DLD1 (cell line): ENCODE measurements around the gene MLYCD.
"Not testable (repeated sequence)": the region's sequence is repeated elsewhere in the genome, so short reads cannot be mapped to it uniquely, and the experiment has no call there.

ENCODE experiments used
- in situ Hi-C: cut with HindIII; loops from 2 replicates; pipeline ENCODE4 v1.10.0; 2017; ENCODE audit warnings: low sequenced_read_pairs

The MLYCD gene

DNA sequence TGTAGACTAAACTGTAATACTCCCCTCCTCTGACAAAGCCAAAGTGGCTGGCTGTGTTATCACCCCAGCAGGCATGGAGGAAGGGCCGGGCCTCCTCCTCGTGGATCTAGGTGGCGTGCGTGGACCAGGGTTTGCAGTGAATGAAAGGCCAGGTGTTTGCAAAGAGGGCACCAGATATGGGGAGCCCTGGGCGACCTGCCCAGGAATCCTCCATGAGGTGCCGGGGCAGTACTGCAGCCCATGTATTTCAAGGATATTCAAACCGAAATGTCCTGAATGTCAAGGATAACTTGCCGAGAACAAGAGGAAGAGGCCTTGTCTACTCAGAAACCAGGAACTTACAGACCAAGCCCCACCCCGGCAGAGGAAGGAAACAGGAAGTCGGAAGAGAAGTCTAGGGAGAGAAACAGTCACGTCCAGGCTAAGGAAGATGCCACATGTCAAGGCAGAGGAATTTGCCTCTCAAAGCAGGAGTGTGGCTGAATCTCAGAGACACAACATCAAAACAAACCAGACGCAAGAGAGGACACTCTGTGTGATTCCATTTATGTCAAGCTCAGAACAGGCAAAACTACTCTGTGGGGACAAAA is 40.4 kb downstream of the MLYCD start:
- in situ Hi-C loops: no loop called here

DNA sequence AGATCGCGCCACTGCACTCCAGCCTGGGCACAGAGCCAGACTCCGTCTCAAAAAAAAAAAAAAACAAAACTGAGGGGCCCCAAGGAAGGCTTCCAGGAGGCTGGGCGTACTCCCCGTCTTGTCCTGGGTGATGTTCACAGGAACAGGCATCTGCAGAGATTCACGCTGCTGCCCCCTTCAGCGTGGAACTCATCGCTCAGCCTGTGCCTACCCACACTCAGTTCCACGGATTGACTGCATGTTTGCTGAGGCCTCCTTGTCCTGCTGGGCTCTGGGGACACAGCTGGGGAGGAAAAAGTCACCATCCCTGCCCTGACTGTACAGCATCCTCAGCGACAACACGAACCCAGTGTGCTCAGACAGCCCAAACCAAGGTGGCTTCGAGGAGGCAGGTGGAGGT is 41.2 kb downstream of the MLYCD start:
- in situ Hi-C loops: no loop called here

DNA sequence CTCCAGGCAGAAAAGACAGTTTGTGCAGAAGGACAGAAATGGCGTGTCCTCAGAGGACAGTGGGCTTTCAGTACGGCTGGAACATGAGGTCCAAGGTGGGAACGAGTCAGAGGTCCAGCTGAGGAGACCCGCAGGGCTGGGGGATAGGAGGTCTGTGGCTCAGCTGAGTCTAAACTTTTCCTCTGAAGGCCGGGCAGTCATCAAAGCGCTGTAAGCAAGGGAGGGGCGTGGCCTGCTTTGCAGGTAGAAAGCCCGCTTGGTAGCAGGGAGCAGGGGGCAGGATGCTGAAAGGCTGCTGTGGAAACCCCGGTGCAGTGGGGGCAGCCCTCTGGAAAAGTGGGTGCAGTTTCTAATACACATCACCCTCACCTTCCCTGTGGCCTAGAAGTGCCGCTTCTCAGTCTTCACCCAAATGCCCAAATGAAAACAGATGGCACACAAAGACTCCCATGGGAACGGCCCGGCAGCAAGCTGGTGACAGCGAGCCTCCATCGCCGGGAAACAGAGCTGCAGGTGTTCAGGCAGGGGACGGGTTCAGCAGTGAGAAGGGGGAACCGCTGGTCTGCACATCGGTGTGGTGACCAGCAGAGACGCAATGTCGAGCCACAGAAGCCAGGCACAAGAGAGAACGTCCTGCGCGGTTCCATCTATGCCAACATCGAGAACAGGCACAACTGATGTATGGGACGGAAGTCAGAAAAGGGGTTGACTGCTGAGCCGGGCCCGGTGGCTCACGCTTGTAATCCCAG is 41.9 kb downstream of the MLYCD start:
- in situ Hi-C loops: no loop called here

DNA sequence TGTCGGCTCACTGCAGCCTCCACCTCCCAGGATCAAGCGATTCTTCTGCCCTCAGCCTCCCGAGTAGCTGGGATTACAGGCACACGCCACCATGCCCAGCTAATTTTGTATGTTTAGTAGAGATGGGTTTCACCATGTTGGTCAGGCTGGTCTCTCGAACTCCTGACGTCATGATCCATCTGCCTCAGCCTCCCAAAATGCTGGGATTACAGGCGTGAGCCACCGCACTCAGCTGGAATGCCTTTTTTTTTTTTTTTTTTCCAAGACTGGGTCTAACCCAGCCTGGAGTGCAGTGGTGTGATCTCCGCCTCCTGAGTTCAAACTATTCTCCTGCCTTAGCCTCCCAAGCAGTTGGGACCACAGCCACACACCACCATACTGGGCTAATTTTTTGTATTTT is 42.6 kb downstream of the MLYCD start:
- in situ Hi-C loops: not testable (repeated sequence)

DNA sequence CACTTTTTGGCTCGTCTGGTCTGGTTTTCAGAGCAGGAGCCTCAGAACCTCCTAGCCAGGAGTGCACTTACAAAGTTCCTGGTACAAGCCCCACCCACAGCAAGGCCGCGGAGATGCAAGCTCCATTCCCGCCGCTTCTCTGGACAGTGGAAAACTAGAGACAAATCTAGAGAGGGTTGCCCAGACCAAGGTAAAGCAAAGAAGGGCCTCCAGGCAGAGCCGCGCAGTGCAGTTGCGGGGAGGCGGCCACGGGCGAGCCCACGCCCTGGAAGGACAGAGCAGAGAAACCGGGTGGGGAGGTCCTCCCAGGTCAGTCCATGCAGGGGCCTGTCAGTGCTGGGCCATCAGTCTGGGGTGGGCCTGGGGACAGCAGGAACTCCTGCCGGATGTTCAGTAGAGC is 43.2 kb downstream of the MLYCD start:
- in situ Hi-C loops: no loop called here

DNA sequence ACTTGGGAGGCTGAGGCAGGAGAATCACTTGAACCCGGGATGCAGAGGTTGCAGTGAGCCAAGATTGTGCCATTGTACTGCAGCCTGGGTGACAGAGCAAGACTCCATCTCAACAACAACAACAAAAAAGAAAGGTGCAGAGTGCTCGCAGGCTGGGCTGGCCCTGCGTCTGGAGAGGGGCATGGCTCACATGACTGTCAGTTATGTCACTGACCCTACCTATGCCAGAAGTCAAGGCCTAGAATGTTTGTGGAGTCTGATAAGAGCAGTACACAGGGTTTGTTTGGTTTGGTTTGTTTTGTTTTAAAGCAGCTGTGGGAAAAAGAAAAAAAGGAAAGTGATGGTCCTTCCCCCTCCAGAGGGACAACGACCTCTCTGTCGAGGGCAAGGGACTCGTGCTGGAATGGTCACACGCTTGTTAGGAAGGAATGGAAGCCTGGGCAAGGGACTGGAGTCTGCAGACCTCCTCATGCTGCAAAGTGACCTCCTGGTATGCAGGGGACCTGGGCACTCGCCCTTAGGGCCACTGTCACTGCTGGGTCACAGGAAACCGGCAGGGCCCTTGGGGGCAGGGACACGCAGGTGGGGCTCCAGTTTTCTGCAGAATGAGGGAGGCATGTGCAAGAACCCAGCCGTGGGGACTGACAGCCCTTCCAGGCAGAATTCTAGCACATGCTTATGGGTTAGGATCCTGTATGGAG is 44.0 kb downstream of the MLYCD start:
- in situ Hi-C loops: no loop called here

DNA sequence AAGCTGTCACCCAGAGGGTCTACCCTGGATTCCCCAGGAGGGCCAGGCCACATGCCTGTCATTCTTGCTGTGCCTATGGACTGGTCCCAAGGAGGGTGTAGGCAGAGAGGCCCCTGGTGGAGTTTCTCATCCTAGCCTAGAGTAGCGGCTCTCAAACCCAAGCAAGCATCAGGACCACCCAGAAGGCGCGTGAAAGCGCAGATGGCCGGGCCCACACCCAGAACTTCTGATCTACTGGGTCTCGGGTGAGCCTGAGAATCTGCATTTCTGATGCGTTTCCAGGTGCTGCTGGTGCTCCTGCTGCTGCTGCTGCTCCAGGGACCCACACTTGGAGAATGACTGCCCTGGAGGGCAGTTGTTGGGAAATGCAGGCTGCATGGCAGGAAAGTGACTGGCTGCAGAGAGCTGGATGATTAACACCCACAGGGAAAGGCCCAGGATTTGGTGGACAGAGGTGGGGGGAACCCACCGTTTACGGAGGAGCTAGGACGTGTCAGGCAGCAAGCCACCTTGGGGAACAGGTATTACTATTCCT is 44.7 kb downstream of the MLYCD start:
- in situ Hi-C loops: no loop called here

DNA sequence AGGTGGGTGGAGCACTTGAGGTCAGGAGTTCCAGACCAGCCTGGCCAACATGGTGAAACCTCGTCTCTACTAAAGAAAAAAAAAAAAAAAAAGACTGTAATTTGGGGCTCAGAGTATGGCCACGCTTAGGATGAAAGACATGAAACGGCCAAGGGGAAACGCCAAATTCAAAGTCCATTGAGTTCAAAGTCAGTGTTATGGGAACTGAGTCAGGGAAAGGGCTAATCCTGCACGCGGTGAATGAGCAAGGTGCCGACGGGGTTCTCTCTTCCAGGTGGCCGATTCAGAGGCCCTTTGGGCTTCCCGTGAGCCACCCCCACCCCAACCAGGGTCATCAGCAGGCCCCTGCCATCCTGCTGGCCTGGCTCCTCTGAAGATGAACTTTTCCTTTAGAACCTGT is 46.7 kb downstream of the MLYCD start:
- in situ Hi-C loops: no loop called here

DNA sequence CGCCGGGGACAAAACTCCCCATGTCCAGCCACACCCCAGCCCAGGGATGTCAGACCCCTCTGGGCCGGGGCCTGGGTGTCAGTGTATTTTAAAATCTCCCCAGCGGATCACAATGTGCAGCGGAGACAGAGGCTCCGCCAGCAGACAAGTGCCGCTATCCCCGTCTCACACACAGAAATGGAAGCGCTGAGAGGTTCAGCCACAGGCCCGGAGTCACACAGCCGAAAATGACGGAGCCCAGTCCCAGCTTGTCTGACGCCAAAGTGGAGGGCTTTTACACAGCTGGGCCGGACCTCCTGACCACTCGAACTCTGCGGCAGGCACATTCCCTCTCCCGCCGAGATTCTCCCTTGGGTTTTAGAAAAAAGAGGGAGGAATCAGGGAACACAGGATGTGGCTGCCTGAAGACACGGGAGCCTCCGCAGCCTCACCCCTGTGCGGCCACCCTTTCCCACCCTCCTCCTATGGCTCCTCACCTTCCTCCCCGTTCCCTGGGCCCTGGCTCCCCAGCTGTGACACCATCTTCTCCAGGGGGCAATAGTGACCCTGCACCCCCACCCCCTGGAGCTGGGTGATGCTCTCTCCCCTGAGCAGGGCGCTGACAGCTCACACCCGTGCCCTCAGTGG is 47.4 kb downstream of the MLYCD start:
- in situ Hi-C loops: no loop called here

DNA sequence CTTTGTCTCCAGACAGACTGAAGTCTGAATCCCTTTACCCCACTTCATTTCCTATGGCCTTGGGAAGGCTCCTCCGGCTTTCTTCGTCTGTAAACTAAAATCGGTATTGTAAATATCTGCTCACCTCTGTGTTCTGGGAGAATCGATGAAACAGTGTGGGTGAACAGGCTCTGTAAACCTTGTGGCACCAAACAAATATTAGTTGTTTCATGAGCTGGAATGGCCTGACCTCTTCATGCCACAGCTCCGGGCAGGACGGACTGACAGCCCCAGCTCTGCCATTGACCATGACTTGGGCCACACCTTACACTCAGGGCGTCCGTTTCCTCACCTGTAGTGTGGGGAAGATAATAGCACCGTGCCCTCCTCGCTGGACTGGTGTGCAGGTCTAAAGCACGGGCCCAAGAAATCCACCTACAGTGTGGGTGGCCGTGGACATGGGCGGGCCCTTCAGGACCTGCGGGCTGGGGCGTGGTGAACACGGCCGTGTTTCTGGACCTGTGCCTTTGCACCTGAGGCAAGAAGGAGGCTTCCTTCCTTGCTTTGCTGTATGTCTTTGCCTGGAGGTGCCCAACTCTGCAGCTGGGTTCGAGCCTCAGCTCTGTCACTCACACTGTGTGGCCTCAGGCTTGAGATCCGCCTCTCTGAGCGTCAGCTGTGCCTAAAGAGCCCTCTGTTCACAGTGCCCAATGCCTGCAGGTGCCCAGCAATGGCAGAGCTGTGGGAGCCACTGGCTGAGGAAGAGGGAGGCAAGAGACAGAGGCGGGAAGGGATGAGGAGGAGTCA is 48.1 kb downstream of the MLYCD start:
- in situ Hi-C loops: no loop called here

DNA sequence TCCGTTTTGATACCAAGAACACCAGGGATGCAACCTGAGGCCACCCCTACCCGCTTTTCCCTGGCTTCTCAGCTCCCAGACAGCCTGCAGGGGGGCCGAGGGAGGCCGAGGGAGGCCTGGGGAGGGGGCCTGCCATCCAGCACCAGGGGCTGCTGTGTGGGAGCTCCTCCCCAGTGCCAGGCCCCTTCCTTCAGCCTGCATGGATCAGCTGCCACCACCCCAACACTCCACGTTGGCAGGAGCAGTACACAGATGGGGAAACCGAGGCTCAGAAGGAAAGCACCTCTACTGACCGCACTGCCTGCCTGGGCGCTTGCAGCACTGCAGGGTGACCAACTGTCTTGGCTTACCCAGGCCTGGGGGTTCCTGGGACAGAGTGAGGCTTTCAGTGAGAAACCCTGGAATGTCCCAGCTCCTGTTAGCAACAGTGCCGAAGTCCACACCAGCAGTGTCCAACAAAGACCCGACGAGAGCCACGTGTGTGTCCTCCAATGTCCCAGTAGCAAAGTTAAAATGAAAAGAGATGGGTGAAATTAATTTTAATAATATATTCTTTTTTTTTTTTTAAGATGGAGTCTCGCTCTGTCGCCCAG is 48.8 kb downstream of the MLYCD start:
- in situ Hi-C loops: no loop called here

DNA sequence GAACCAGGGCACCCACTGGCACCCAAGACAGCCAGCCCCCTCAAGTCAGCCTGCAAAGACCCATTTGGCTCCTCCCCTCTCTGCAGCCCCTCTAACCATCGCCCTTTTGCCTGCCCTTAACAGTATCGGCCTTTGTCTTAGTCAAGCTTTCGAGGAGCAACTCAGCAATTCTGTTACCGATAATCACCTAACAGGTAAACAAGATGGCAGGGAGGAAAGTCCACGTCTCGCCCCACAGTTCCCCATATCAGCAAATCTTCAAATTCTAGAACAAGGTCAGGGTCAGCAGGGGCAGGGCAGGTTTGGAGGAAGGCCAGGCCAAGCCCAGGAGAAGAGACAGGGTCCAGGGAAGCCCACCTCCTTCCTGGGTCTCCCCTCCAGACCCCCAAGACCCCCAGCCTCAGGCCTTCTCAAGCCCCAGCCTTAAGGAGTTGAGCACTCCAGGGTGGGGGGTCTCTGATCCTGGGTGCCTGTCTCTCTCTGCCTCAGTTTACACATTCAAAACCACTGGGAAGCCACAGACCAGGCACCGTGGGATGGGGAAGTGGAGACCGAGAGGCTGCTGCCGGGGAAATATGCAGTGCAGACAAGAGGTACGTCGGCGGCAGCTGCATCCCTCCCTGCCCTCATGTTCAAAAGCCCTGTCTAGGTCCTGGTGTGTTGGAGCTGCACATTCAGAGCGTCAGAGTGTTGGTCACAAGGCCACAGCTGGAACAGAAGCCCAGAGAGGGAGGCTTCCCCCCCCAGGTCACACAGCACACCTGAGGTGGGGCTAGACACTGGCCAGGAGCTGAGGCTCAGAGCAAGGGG is 50.2 kb downstream of the MLYCD start:
- in situ Hi-C loops: no loop called here

DNA sequence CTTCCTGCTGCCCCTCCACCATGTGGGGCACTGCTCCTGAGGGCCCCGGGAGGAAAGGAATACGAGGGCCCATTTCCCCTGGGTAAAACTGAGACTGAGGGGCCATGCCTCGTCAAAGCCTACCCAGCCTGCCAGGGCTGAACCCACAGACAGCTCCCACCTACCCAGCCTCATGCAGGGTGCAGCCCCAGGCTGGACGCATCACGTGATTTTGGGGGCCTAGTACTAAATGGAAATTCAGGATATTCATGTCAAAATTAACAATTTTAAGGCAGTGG is 50.7 kb downstream of the MLYCD start:
- in situ Hi-C loops: no loop called here

DNA sequence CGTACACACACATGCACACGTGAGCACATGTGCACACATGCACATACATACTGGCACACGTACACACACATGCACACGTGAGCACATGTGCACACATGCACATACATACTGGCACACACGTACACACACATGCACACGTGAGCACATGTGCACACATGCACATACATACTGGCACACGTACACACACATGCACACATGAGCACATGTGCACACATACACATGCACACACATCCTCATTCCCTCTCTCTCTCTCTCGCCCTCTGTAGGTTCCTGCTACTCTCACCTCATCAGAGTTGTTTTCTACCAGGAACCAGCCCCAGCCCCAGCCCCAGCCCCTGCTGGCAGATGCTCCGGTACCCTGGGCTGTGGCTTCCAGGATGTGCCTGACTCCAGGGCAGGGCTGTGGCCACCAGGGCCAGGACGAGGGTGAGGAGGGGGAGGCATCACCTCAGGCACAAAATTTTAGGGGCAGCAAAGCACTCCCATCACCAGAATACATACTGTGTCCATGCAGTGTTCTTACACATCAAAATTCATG is 52.0 kb downstream of the MLYCD start:
- in situ Hi-C loops: not testable (repeated sequence)

DNA sequence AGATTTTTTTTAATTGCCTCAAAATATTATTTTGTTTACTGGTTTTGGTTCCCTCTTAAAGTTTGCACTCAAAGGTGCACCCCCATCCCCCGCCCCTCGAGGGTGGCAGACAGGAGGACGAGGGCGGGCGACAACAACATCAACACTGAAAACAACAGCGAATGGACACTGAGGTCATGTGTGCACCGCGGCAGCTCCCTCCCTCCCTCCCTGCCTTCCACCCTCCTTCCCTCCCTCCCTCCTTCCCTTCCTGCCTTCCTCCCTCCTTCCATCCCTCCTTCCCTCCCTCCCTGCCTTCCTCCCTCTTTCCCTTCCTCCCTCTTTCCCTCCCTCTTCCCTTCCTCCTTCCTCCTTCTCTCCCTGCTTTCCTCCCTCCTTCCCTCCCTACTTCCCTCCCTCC is 52.6 kb downstream of the MLYCD start:
- in situ Hi-C loops: no loop called here

DNA sequence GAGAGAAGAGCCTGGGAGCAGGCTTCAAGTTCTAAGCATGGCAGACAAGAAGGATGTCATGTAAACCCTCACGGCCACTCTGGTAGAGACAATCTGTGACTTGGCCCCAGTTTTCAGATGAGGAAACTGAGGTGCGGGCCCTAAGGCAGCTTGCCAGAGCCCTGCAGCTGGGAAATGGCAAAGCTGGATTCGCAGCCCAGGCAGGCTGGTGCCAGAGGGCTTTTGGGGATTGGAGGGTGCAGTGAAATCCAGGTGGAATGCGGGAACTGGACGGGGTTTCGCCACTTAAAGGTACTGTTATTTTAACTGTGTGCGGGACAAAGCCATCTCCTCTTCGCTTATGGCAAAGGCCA is 53.6 kb downstream of the MLYCD start:
- in situ Hi-C loops: no loop called here

DNA sequence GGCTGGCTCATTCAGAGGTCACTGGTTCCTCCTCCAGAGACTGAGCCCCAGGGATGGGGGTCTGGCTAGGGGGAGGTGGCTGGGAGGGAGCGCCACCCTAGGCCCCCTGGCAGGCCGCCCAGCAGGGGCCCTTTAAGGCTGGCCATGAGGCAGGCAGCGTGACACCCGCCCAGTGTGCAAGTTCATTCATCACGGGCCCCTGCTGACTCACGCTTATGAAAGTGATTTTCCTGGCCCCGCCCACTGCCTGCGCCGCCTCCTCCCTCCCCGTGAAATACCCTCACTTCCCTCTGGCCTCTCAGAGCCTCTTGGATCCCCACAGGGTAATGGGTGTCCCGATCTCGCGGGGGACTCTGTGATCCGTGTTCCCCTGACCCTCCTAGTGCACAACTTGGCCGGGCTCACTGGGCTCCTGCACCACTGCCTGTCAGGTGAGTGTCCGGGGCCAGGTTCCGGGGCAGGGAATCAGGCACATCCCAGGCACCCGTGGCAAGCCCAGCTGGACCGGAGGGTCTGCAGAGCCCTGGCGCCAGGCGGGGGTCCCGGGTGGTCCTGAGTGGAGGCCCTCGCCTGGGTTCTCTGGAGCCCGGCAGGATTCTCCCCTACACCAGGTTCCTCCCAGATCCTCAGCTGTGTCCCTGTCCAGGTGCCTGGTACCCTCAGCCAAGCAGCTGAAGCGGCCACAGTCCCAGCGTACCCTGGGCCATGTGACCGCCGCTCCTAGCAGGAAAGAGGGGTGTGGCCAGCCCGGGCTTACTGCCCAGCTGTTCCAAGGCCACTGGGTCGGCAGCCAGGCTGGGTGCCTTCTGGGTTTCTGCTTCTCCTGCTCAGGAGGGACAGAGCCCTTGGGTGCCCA is 54.3 kb downstream of the MLYCD start, which contains the start of gene OSGIN1:
OSGIN1 (plus strand) TSS at position 301 of the 856 bp plus-strand sequence. CDS start 4,432 bp downstream, outside the sequence.
- in situ Hi-C loops: no loop called here

DNA sequence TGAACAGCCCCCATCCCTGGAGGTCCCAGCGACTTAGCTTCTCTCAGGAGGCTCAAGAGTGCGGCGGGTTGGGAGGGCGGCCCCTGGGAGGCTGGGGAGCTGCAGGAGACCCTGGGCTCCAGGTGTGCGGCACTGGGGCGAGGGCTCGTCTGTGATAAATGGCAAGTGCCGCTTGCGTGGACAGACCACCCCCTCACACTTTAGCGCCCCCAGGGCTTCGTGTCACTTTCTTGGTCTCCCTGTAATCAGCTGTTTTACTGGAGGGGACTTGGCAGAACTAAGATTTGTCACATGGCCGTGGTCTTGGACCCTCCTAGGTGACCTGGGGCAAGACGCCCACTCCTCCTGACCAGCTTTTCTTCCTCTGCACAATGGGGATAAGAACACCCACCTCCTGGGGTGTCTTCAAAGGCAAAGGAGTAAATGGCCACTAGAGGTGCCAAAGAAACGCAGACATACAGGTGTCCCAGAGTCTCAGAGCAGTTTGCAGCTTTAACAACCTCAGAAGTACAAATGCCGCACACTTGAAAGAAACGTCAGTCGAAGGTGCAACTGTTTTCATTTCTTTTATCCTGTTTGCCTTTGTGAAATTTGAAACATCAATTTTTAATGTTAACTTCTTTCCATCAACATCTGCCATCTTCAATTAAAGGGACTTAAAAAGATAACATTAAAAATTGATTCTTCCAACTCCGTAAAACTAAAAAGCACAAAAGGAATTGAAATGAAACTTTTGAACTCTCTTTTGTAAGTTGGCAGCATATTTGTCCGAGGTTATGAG is 55.1 kb downstream of the MLYCD start:
- in situ Hi-C loops: no loop called here
